RWPE2 (cell line): ENCODE measurements around the gene COL4A1.
A peak's percentile ranks its signal among the peaks of the same experiment; 100 is the strongest.

ENCODE experiments used
- ATAC-seq: fragments of 200-7000 bp; cut with Tn5 transposase; 3 replicates; pipeline ENCODE4 v1.9.1; 2021; ENCODE audit warnings: low read depth
- DNase-seq: peaks from one replicate; pipeline ENCODE4 v3.0.0-alpha.2; 2020; ENCODE audit warnings: low spot score
- H3K27ac ChIP-seq: fragments of 450-650 bp; 2 replicates; pipeline ENCODE4 v1.5.1; 2017; ENCODE audit warnings: mild to moderate bottlenecking; ENCODE audit not compliant: poor library complexity, severe bottlenecking
- H3K27me3 ChIP-seq: fragments of 250-450 bp; sonication (Bioruptor Pico); 2 replicates; pipeline ENCODE4 v1.5.1; 2021; ENCODE audit warnings: mild to moderate bottlenecking, moderate library complexity; ENCODE audit not compliant: insufficient read depth, poor library complexity, severe bottlenecking
- H3K36me3 ChIP-seq: fragments of 250-450 bp; sonication (Bioruptor Pico); 2 replicates; pipeline ENCODE4 v1.5.1; 2020; ENCODE audit warnings: low read depth, mild to moderate bottlenecking, moderate library complexity
- H3K4me1 ChIP-seq: fragments of 250-450 bp; sonication (Bioruptor Pico); 2 replicates; pipeline ENCODE4 v1.5.1; 2021; ENCODE audit warnings: mild to moderate bottlenecking, moderate library complexity; ENCODE audit not compliant: insufficient read depth, poor library complexity, severe bottlenecking
- H3K4me3 ChIP-seq: fragments of 250-450 bp; sonication (Bioruptor Pico); 2 replicates; pipeline ENCODE4 v1.5.1; 2021; ENCODE audit warnings: mild to moderate bottlenecking, moderate library complexity; ENCODE audit not compliant: severe bottlenecking
- H3K9me3 ChIP-seq: fragments of 250-450 bp; sonication (Bioruptor Pico); 2 replicates; pipeline ENCODE4 v1.5.1; 2021; ENCODE audit warnings: mild to moderate bottlenecking, moderate library complexity; ENCODE audit not compliant: severe bottlenecking
- TF ChIP-seq, protein P1 (sequence below): fragments of 450-650 bp; IDR thresholded peaks from one replicate; pipeline ENCODE4 v1.5.1; 2017; ENCODE audit warnings: mild to moderate bottlenecking, moderate library complexity; ENCODE audit not compliant: poor library complexity, severe bottlenecking

Gene COL4A1

GRCh38 chr13:110290153-110290552 lies 16.8 kb downstream of the COL4A1 start:
- Histone ChIP-seq H3K4me3 (no peak overlapping the region), H3K27me3 (no peaks in the 10 kb centered on the region), H3K36me3 (peaks cover 9% of the 10 kb centered on the region), H3K4me1 (no peaks in the 10 kb centered on the region), H3K9me3 (no peaks in the 10 kb centered on the region), H3K27ac (no peak overlapping the region)
- TF ChIP-seq, protein P1, sequence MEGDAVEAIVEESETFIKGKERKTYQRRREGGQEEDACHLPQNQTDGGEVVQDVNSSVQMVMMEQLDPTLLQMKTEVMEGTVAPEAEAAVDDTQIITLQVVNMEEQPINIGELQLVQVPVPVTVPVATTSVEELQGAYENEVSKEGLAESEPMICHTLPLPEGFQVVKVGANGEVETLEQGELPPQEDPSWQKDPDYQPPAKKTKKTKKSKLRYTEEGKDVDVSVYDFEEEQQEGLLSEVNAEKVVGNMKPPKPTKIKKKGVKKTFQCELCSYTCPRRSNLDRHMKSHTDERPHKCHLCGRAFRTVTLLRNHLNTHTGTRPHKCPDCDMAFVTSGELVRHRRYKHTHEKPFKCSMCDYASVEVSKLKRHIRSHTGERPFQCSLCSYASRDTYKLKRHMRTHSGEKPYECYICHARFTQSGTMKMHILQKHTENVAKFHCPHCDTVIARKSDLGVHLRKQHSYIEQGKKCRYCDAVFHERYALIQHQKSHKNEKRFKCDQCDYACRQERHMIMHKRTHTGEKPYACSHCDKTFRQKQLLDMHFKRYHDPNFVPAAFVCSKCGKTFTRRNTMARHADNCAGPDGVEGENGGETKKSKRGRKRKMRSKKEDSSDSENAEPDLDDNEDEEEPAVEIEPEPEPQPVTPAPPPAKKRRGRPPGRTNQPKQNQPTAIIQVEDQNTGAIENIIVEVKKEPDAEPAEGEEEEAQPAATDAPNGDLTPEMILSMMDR = no peak
- no peak for DNase-seq
- ATAC-seq = no peak

- Histone ChIP-seq H3K27me3 (no peaks in the 10 kb centered on the region), H3K36me3 (peaks cover 7% of the 10 kb centered on the region), H3K9me3 (no peaks in the 10 kb centered on the region), H3K4me3 (no peak overlapping the region), H3K27ac (no peak overlapping the region), H3K4me1 (no peaks in the 10 kb centered on the region)
- DNase-seq = no peak
- no peak for ATAC-seq
- TF ChIP-seq, protein P1 = no peak
Observed at GRCh38 chr13:110289661-110290060, 17.3 kb downstream of the COL4A1 start.

DNA sequence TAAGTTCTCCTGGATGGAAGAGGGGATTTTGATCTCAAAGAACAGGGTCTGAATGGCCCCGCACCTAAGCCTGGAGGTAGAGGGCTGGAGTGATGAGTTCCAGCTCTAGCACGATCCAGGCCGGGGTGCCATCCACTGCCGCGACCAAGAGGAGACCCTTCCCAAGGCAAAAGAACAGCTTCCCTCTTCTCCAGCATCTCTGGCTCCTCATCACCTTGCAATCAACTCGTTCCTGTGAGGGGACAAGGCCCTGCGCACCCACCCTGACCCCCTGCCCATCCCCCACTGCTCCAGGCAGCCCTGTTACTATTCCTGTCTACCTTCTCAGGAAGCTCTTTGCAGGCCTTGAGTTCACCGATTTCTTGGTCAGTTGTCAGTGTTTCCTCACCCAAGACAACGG lies 17.8 kb downstream of the COL4A1 start:
- TF ChIP-seq, protein P1 = no peak
- no peak overlapping the region for H3K4me3 ChIP-seq
- ATAC-seq (no peak), DNase-seq (no peak)
- H3K4me1 ChIP-seq = no peaks in the 10 kb centered on the region
- H3K36me3 ChIP-seq = peaks cover 3% of the 10 kb centered on the region; the same call in 1 of the 2 replicates
- no peak overlapping the region for H3K27ac ChIP-seq
- H3K27me3 ChIP-seq = no peaks in the 10 kb centered on the region
- no peaks in the 10 kb centered on the region for H3K9me3 ChIP-seq

- H3K4me1 ChIP-seq = no peaks in the 10 kb centered on the region
- peaks cover 8% of the 10 kb centered on the region; the same call in 1 of the 2 replicates for H3K36me3 ChIP-seq
- TF ChIP-seq, protein P1 = no peak
- H3K4me3 ChIP-seq = no peak overlapping the region
- H3K27me3 ChIP-seq = no peaks in the 10 kb centered on the region
- peak overlapping the region; percentile 22 for H3K27ac ChIP-seq
- H3K9me3 ChIP-seq = no peaks in the 10 kb centered on the region
- DNase-seq (no peak), ATAC-seq (peak; percentile 79)
Observed at GRCh38 chr13:110286833-110287819, 19.8 kb downstream of the COL4A1 start.
